GM12892 (cell line): ENCODE results near the gene FANCE.

Experiments used
- POLR2A ChIP-seq: IDR thresholded peaks from 2 replicates; pipeline ENCODE4 v1.6.1; 2011; ENCODE audit warnings: low read depth, low read length, control low read depth
- POLR2AphosphoS5 ChIP-seq: IDR thresholded peaks from 2 replicates; pipeline ENCODE4 v1.6.1; 2011; ENCODE audit warnings: low read depth, low read length, control low read depth

GRCh38 chr6:35486005-35486925 lies 34.1 kb downstream of the FANCE start:
- TF ChIP-seq POLR2A (no peak), POLR2AphosphoS5 (no peak)
